ENCODE measurements around the gene XRRA1. TPM values are rescaled to one million over a fixed set of nuclear protein-coding genes. Genes with fewer than 3 reads are reported as not detected.

The XRRA1 gene
- total RNA-seq, 1 experiment from 2014 or later, result 23.5 TPM

DNA sequence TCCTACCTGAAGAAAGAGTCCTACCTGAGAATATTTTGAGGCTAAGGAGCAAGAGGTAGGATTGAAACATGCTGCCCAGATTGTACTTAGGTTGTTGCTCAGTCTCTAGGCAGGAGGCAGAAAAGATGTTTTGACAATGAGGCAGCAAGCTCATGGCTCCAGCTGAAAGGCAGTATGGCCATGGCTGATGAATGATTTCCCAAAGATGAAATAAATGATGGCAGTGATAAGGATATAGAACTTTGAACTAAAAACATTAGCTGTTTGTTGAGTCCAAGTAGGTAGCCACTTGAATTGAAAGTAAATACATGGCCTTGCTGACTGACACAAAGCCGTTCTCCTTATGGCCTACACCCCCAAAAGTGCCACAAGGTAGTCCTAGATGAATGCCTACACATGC, 33.0 kb upstream of the XRRA1 start:
- H2AFZ ChIP-seq (ENCODE audit: low read length), result no peak overlapping the region
- BruUV-seq (replicated peaks), result no TSS peak
- CTCF ChIA-PET, result no interaction called here
- H3K4me3 ChIP-seq (ENCODE audit: low read length), result no peak overlapping the region
- no peaks in the 10 kb centered on the region for H3K27me3 ChIP-seq (ENCODE audit: low read length)
- ATAC-seq (no peak), DNase-seq (no peak)
- H3F3A ChIP-seq (ENCODE audit: low read length, unreplicated experiment), result no peaks in the 10 kb centered on the region
- POLR2A ChIA-PET (ENCODE audit: unreplicated experiment), result no interaction called here
- no peak overlapping the region for H3K4me2 ChIP-seq (ENCODE audit: low read length)
- H3K36me3 ChIP-seq (ENCODE audit: low read depth, low read length), result peaks cover 21% of the 10 kb centered on the region
- no peaks in the 10 kb centered on the region for H3K4me1 ChIP-seq (ENCODE audit: insufficient read depth, low read length)
- H3K9me2 ChIP-seq (replicated peaks; ENCODE audit: low read length), result no peaks in the 10 kb centered on the region
- no peaks in the 10 kb centered on the region for H3K79me2 ChIP-seq (ENCODE audit: low read length)
- H4K20me1 ChIP-seq (ENCODE audit: low read length), result no peaks in the 10 kb centered on the region
- intact Hi-C loops (cut with micrococcal nuclease), result no loop called here
- no peaks in the 10 kb centered on the region for H3K9me3 ChIP-seq (ENCODE audit: low read length)
- no peak for TF ChIP-seq EZH2 (IDR thresholded peaks at IDR 0.05; ENCODE audit: low read length, unreplicated experiment)
- TF ChIP-seq CTCF (conservative IDR thresholded peaks at IDR 0.05; ENCODE audit: low read depth, low read length), result no peak
- no peak for TF ChIP-seq EZH2phosphoT487 (IDR thresholded peaks at IDR 0.05; ENCODE audit: borderline replicate concordance, low read length)
- H3K27ac ChIP-seq (ENCODE audit: low read length), result no peak overlapping the region
- H3K9ac ChIP-seq (ENCODE audit: low read length), result no peak overlapping the region

GRCh38 chr11:74980634-74981033, 31.7 kb upstream of the XRRA1 start:
- Histone ChIP-seq H3F3A (ENCODE audit: low read length, unreplicated experiment) (no peaks in the 10 kb centered on the region), H3K79me2 (ENCODE audit: low read length) (no peaks in the 10 kb centered on the region), H3K36me3 (ENCODE audit: low read depth, low read length) (peaks cover 31% of the 10 kb centered on the region), H2AFZ (ENCODE audit: low read length) (no peak overlapping the region), H3K4me3 (ENCODE audit: low read length) (no peak overlapping the region), H3K27me3 (ENCODE audit: low read length) (no peaks in the 10 kb centered on the region), H3K4me1 (ENCODE audit: insufficient read depth, low read length) (no peaks in the 10 kb centered on the region), H3K9me3 (ENCODE audit: low read length) (no peaks in the 10 kb centered on the region), H3K27ac (ENCODE audit: low read length) (no peak overlapping the region), H4K20me1 (ENCODE audit: low read length) (no peaks in the 10 kb centered on the region), H3K9me2 (replicated peaks; ENCODE audit: low read length) (no peaks in the 10 kb centered on the region), H3K4me2 (ENCODE audit: low read length) (no peak overlapping the region), H3K9ac (ENCODE audit: low read length) (no peak overlapping the region)
- DNase-seq (no peak), ATAC-seq (no peak)
- TF ChIP-seq CTCF (conservative IDR thresholded peaks at IDR 0.05; ENCODE audit: low read depth, low read length) (no peak), EZH2phosphoT487 (IDR thresholded peaks at IDR 0.05; ENCODE audit: borderline replicate concordance, low read length) (no peak), EZH2 (IDR thresholded peaks at IDR 0.05; ENCODE audit: low read length, unreplicated experiment) (no peak)
- CTCF ChIA-PET, result no interaction called here
- intact Hi-C loops (cut with micrococcal nuclease), result no loop called here
- no TSS peak for BruUV-seq (replicated peaks)
- POLR2A ChIA-PET (ENCODE audit: unreplicated experiment), result interaction anchor here (0.6 kb wide), 1 partner anchor 15 kb away, joined by 4 read pairs; no protein-coding TSS in a partner anchor

DNA sequence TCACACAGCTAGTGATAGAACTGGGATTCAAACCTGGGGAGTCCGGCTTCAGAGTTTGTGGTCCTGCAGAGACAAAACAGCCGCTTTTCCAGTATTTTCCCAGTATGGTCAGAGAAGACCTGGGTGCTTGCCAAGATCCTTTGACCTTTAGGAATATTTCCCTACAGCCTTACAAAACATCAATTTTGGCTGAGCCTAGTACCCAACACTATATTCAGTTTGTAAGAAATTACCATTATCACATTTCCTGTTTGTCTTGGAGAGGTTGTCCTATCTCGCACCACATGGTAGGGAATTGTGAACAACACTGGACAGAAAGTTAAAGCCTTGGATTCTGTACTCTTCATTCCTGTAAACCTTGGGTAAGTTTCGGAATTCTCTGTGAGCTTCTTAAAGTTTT, 29.1 kb upstream of the XRRA1 start:
- Histone ChIP-seq H3K9ac (ENCODE audit: low read length) (no peak overlapping the region), H3K79me2 (ENCODE audit: low read length) (peaks cover 6% of the 10 kb centered on the region; the same call in 1 of the 2 replicates), H3K9me3 (ENCODE audit: low read length) (no peaks in the 10 kb centered on the region), H3K36me3 (ENCODE audit: low read depth, low read length) (peaks cover 49% of the 10 kb centered on the region), H2AFZ (ENCODE audit: low read length) (no peak overlapping the region), H4K20me1 (ENCODE audit: low read length) (peaks cover 2% of the 10 kb centered on the region; the same call in 1 of the 2 replicates), H3K4me1 (ENCODE audit: insufficient read depth, low read length) (no peaks in the 10 kb centered on the region), H3K27me3 (ENCODE audit: low read length) (no peaks in the 10 kb centered on the region), H3K4me3 (ENCODE audit: low read length) (no peak overlapping the region), H3F3A (ENCODE audit: low read length, unreplicated experiment) (no peaks in the 10 kb centered on the region), H3K4me2 (ENCODE audit: low read length) (no peak overlapping the region), H3K9me2 (replicated peaks; ENCODE audit: low read length) (no peaks in the 10 kb centered on the region), H3K27ac (ENCODE audit: low read length) (no peak overlapping the region)
- BruUV-seq (replicated peaks), result no TSS peak
- CTCF ChIA-PET, result no interaction called here
- POLR2A ChIA-PET (ENCODE audit: unreplicated experiment), result no interaction called here
- no peak for DNase-seq
- intact Hi-C loops (cut with micrococcal nuclease), result no loop called here
- no peak for TF ChIP-seq EZH2 (IDR thresholded peaks at IDR 0.05; ENCODE audit: low read length, unreplicated experiment)
- TF ChIP-seq EZH2phosphoT487 (IDR thresholded peaks at IDR 0.05; ENCODE audit: borderline replicate concordance, low read length), result no peak
- TF ChIP-seq CTCF (conservative IDR thresholded peaks at IDR 0.05; ENCODE audit: low read depth, low read length), result no peak
- no peak for ATAC-seq

Data from PC-3 (cell line).